Vagina (tissue), 2 donors: ENCODE measurements around the gene ACSS1.

ENCODE experiments used
- CTCF ChIP-seq, 3 experiments: fragments of 450-650 bp in 2 of 3; fragments of 200-600 bp in 1 of 3; sonication (generic) in 1 of 3; IDR thresholded peaks; one replicate each; pipeline ENCODE4 v1.5.1; 2017 to 2019; ENCODE audit warnings: antibody characterized with exemption in 3 of 3, mild to moderate bottlenecking in 2 of 3, moderate library complexity in 2 of 3
- POLR2A ChIP-seq, 2 donors: fragments of 450-650 bp; IDR thresholded peaks; one replicate each; pipeline ENCODE4 v1.6.1; 2017; ENCODE audit warnings: antibody characterized with exemption in 2 of 2, mild to moderate bottlenecking in 2 of 2, moderate library complexity in 2 of 2

GRCh38 chr20:25020901-25021301 lies 37.0 kb downstream of the ACSS1 start:
- TF ChIP-seq CTCF (IDR thresholded peaks at IDR 0.05): no peak
- no peak for TF ChIP-seq POLR2A (IDR thresholded peaks at IDR 0.05)
